GM23248 (cell line): Measurements from ENCODE around the gene CEP152. TPM values are rescaled to one million over a fixed set of nuclear protein-coding genes. Genes with fewer than 3 reads are reported as not detected.

Source experiments
- DNase-seq: peaks from one replicate; pipeline ENCODE4 v3.0.0-alpha.2; 2015
- H2AFZ ChIP-seq: fragments of 200-600 bp; sonication (generic); 2 replicates; pipeline ENCODE4 v1.6.1; 2016; ENCODE audit warnings: antibody characterized with exemption
- H3F3A ChIP-seq: fragments of 200-600 bp; sonication (generic); 2 replicates; pipeline ENCODE4 v1.6.1; 2016; ENCODE audit warnings: mild to moderate bottlenecking, antibody characterized with exemption, mixed run types; ENCODE audit not compliant: insufficient read depth
- H3K27ac ChIP-seq: fragments of 200-600 bp; sonication (generic); 2 replicates; pipeline ENCODE4 v1.5.1; 2016; ENCODE audit warnings: mild to moderate bottlenecking
- H3K27me3 ChIP-seq: fragments of 200-600 bp; sonication (generic); replicated peaks from 2 replicates; pipeline ENCODE4 v1.6.1; 2016; ENCODE audit warnings: mild to moderate bottlenecking; ENCODE audit not compliant: insufficient read depth
- H3K36me3 ChIP-seq: fragments of 200-600 bp; sonication (generic); 2 replicates; pipeline ENCODE4 v1.6.1; 2016; ENCODE audit warnings: low read depth, mild to moderate bottlenecking
- H3K4me1 ChIP-seq: fragments of 200-600 bp; sonication (generic); 2 replicates; pipeline ENCODE4 v1.6.1; 2016; ENCODE audit warnings: mild to moderate bottlenecking; ENCODE audit not compliant: insufficient read depth
- H3K4me2 ChIP-seq: fragments of 200-600 bp; sonication (generic); one replicate; pipeline ENCODE4 v1.6.1; 2016; ENCODE audit warnings: mild to moderate bottlenecking; ENCODE audit not compliant: unreplicated experiment
- H3K4me3 ChIP-seq: fragments of 200-600 bp; sonication (generic); 2 replicates; pipeline ENCODE4 v1.5.1; 2016; ENCODE audit warnings: mild to moderate bottlenecking
- H3K79me2 ChIP-seq: fragments of 200-600 bp; sonication (generic); 2 replicates; pipeline ENCODE4 v1.6.1; 2016; ENCODE audit warnings: mild to moderate bottlenecking; ENCODE audit not compliant: insufficient read depth
- H3K9ac ChIP-seq: fragments of 200-600 bp; sonication (generic); 2 replicates; pipeline ENCODE4 v1.6.1; 2016; ENCODE audit warnings: mild to moderate bottlenecking
- H3K9me2 ChIP-seq: fragments of 200-600 bp; sonication (generic); 2 replicates; pipeline ENCODE4 v1.6.1; 2016; ENCODE audit warnings: mixed run types, mild to moderate bottlenecking, moderate library complexity; ENCODE audit not compliant: insufficient read depth
- H3K9me3 ChIP-seq: fragments of 200-600 bp; sonication (generic); one replicate; pipeline ENCODE4 v1.6.1; 2017; ENCODE audit warnings: low read depth
- H4K20me1 ChIP-seq: fragments of 200-600 bp; sonication (generic); 2 replicates; pipeline ENCODE4 v1.6.0; 2016; ENCODE audit not compliant: insufficient read depth
- EZH2 ChIP-seq: fragments of 200-600 bp; sonication (generic); IDR thresholded peaks from 2 replicates; pipeline ENCODE4 v1.6.1; 2018; ENCODE audit warnings: antibody characterized with exemption, mild to moderate bottlenecking; ENCODE audit not compliant: insufficient read depth, poor library complexity, severe bottlenecking
- EZH2phosphoT487 ChIP-seq: fragments of 200-600 bp; sonication (generic); IDR thresholded peaks from 2 replicates; pipeline ENCODE4 v1.6.1; 2018; ENCODE audit warnings: antibody characterized with exemption, moderate library complexity, mild to moderate bottlenecking, low read depth; ENCODE audit not compliant: insufficient read depth
- WGBS, 2 experiments: methylation state at CpG; one replicate each; pipeline ENCODE4 v1.1.6; 2015 to 2017; ENCODE audit warnings: low lambda C conversion rate in 2 of 2, low coverage in 1 of 2; ENCODE audit errors: missing lambda C conversion rate in 2 of 2; 5-methylcytosine and 5-hydroxymethylcytosine counted together
- in situ Hi-C: fragments of 300-500 bp; cut with MboI; formaldehyde crosslinking; loops from 2 replicates; pipeline ENCODE4 v1.15.0; 2020
- polyA plus RNA-seq: library from polyadenylated mRNA; unstranded; fragments of >200 nt; fragmentation: Nextera tagmentation; extraction: Ambion mirVana; gene quantifications from 2 replicates; pipeline ENCODE4 v1.2.1, GENCODE V29; 2016
- total RNA-seq: library from RNA; depleted of rRNA; stranded (reverse); fragments of >200 nt; shearing (Covaris generic); gene quantifications from 2 replicates; pipeline ENCODE4 v1.2.3, GENCODE V29; 2014

Gene CEP152
- total and polyA plus RNA-seq, 2 experiments from 2014 or later: 1.8 to 3.6 TPM

DNA sequence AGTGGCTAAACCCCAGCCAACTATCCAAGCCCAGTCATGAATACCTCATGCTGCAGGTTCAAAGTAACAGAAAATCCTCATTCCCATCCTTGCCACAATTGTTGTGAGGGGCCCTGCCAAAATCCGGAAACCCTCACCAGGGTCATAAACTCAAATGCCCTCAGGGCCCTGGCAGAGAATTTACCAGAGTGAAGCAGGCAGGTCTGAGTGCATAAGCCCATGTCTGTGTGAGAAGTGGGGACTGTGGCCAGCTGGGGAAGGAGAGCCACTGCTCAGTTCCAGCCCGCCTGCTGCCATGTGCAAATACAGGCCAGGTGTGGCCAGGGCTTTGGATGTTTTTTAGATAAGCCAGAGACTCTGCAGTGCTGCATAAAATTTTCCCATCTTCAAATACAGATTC, 7.0 kb downstream of the CEP152 start:
- Histone ChIP-seq H3K9me2 (no peaks in the 10 kb centered on the region), H3K9ac (no peak overlapping the region), H3F3A (peaks cover 17% of the 10 kb centered on the region), H3K27me3 (no peaks in the 10 kb centered on the region), H3K36me3 (no peaks in the 10 kb centered on the region), H2AFZ (no peak overlapping the region), H3K79me2 (peaks cover 71% of the 10 kb centered on the region), H4K20me1 (no peaks in the 10 kb centered on the region), H3K9me3 (no peaks in the 10 kb centered on the region), H3K4me2 (no peak overlapping the region), H3K27ac (no peak overlapping the region), H3K4me1 (peaks cover 17% of the 10 kb centered on the region), H3K4me3 (no peak overlapping the region)
- in situ Hi-C loops: no loop called here
- WGBS, 2 experiments: 91 to 96% methylated on average over 2 of the region's 2 CpGs
- DNase-seq: no peak
- no peak for TF ChIP-seq EZH2phosphoT487
- no peak for TF ChIP-seq EZH2

DNA sequence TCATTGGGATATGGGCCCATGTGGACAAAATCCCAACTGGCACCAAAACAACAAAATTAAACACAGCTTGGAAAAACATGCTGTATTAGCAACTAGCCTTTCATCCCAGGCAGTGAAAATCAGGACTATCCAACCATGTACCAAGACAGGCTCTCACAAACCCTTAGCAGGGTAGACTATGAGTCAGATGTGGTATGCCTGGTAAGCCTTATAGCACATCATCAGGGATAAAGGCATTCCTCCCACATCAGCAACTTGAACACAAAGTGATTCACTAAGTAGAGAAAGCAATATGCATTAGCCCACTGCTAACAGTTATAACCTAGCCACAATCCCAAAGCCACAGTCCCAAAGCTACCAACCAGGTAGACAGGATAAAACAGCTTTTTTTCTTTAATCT, 8.0 kb downstream of the CEP152 start:
- no peaks in the 10 kb centered on the region for H3K9me3 ChIP-seq
- peaks cover 17% of the 10 kb centered on the region for H3K4me1 ChIP-seq
- no peak overlapping the region for H3K4me2 ChIP-seq
- H3F3A ChIP-seq: peaks cover 17% of the 10 kb centered on the region
- peak; percentile 96 for DNase-seq
- H4K20me1 ChIP-seq: no peaks in the 10 kb centered on the region
- H2AFZ ChIP-seq: no peak overlapping the region
- H3K27me3 ChIP-seq: no peaks in the 10 kb centered on the region
- TF ChIP-seq EZH2 (no peak), EZH2phosphoT487 (no peak)
- in situ Hi-C loops: no loop called here
- peaks cover 71% of the 10 kb centered on the region for H3K79me2 ChIP-seq
- peak overlapping the region; percentile 61 for H3K27ac ChIP-seq
- no peaks in the 10 kb centered on the region for H3K36me3 ChIP-seq
- 0 out of 2 replicates have a peak overlapping the region, but pooled peaks have one; percentile 2 for H3K9ac ChIP-seq
- no peaks in the 10 kb centered on the region for H3K9me2 ChIP-seq
- no peak overlapping the region for H3K4me3 ChIP-seq

DNA sequence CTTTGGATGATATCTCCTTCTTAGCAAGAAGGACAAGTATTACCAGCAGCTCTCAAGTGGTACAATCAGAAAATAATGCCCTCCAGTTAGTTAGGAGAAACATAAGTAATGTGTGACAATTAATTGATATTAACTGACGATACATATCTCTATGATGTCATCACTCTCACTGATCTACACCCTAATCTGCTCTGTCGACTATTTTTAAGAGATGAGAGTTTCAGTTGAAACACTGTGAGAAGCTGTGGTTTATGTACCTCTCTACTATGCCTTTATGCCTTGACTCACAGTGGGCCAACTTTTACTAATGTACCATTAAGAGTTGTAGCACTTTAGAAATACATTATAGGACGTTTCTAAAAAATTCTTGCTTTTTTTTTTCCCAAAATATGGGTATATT, 8.6 kb downstream of the CEP152 start:
- no peaks in the 10 kb centered on the region for H4K20me1 ChIP-seq
- H3K9me2 ChIP-seq: no peaks in the 10 kb centered on the region
- in situ Hi-C loops: no loop called here
- H3K9me3 ChIP-seq: no peaks in the 10 kb centered on the region
- H2AFZ ChIP-seq: no peak overlapping the region
- no peaks in the 10 kb centered on the region for H3K36me3 ChIP-seq
- no peak overlapping the region for H3K4me2 ChIP-seq
- peak overlapping the region; percentile 61 for H3K27ac ChIP-seq
- no peak for DNase-seq
- no peak for TF ChIP-seq EZH2phosphoT487
- TF ChIP-seq EZH2: no peak
- H3K4me3 ChIP-seq: no peak overlapping the region
- peaks cover 17% of the 10 kb centered on the region for H3F3A ChIP-seq
- no peaks in the 10 kb centered on the region for H3K27me3 ChIP-seq
- peaks cover 67% of the 10 kb centered on the region for H3K79me2 ChIP-seq
- H3K9ac ChIP-seq: 0 out of 2 replicates have a peak overlapping the region, but pooled peaks have one; percentile 2
- peaks cover 18% of the 10 kb centered on the region for H3K4me1 ChIP-seq
- WGBS, 2 experiments: 66 to 71% methylated on average over 3 of the region's 3 CpGs

DNA sequence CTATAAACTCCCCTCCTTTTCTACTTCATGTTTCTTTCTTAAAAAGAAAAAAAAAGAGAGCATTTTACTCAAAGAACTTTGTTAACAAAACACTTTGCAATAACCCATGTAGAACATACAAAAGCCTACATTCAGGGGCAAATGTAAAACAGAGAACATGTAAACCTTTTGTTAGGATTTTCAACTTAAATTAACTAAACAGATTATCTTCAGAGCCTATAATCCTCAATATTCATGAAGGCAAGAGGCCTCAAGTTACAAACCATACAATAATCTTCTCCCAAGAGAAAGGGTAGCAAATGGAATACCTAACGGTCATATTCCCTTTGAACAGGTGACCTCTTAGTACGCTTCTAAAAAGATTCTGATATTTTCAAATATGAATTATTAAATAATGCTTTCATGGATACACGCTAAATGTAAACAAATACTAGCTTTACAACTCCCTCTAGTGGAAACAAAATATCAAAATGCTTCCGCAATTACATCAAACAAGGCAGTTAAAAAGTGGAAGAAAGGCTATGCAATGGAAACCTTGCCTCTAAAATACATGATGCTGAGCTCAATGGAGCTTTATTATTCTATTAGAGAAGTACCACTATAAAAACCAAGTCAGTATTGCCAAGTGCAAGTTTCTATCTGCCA, 9.9 kb downstream of the CEP152 start:
- H3K4me2 ChIP-seq: peak overlapping the region; percentile 18
- H3K79me2 ChIP-seq: peaks cover 67% of the 10 kb centered on the region
- no peaks in the 10 kb centered on the region for H3K9me2 ChIP-seq
- H3K27me3 ChIP-seq: no peaks in the 10 kb centered on the region
- in situ Hi-C loops: no loop called here
- no peak overlapping the region for H3K4me3 ChIP-seq
- H2AFZ ChIP-seq: peak overlapping the region; percentile 51; the same call in 1 of the 2 replicates
- H3K4me1 ChIP-seq: peaks cover 25% of the 10 kb centered on the region
- no peaks in the 10 kb centered on the region for H4K20me1 ChIP-seq
- no peaks in the 10 kb centered on the region for H3K9me3 ChIP-seq
- peak; percentile 59 for DNase-seq
- no peaks in the 10 kb centered on the region for H3K36me3 ChIP-seq
- H3F3A ChIP-seq: peaks cover 26% of the 10 kb centered on the region
- peak overlapping the region; percentile 27 for H3K9ac ChIP-seq
- WGBS, 2 experiments: 15 to 19% methylated on average over 4 of the region's 4 CpGs
- 0 out of 2 replicates have a peak overlapping the region, but pooled peaks have one; percentile 1 for H3K27ac ChIP-seq
- TF ChIP-seq EZH2 (no peak), EZH2phosphoT487 (no peak)
